Parathyroid adenoma (tissue), 2 donors: Measurements from ENCODE around the gene PITPNM1.

Source experiments
- H2AFZ ChIP-seq: fragments of 300-600 bp; sonication (generic); one replicate; pipeline ENCODE4 v1.7.0; 2017; ENCODE audit warnings: antibody characterized with exemption, mild to moderate bottlenecking
- H3K27ac ChIP-seq: fragments of 300-600 bp; sonication (generic); one replicate; pipeline ENCODE4 v1.7.0; 2017
- H3K27me3 ChIP-seq: fragments of 300-600 bp; sonication (generic); one replicate; pipeline ENCODE4 v1.7.0; 2017; ENCODE audit warnings: low read length; ENCODE audit not compliant: control insufficient read depth, insufficient read depth
- H3K36me3 ChIP-seq: fragments of 300-600 bp; sonication (generic); one replicate; pipeline ENCODE4 v1.7.0; 2017; ENCODE audit warnings: low read length; ENCODE audit not compliant: control insufficient read depth, insufficient read depth
- H3K4me1 ChIP-seq: fragments of 300-600 bp; sonication (generic); one replicate; pipeline ENCODE4 v1.7.0; 2017; ENCODE audit warnings: control low read depth
- H3K4me2 ChIP-seq: fragments of 300-600 bp; sonication (generic); one replicate; pipeline ENCODE4 v1.7.0; 2017; ENCODE audit warnings: low read length
- H3K4me3 ChIP-seq: fragments of 300-600 bp; sonication (generic); one replicate; pipeline ENCODE4 v1.7.0; 2017; ENCODE audit warnings: low read depth, low read length
- H3K79me2 ChIP-seq: fragments of 300-600 bp; sonication (generic); one replicate; pipeline ENCODE4 v1.7.0; 2017; ENCODE audit warnings: control low read depth
- H3K9ac ChIP-seq: fragments of 300-600 bp; sonication (generic); one replicate; pipeline ENCODE4 v1.7.0; 2017; ENCODE audit warnings: mild to moderate bottlenecking
- H3K9me3 ChIP-seq: fragments of 300-600 bp; sonication (generic); one replicate; pipeline ENCODE4 v1.7.0; 2017; ENCODE audit warnings: low read length; ENCODE audit not compliant: control insufficient read depth
- CTCF ChIP-seq: fragments of 300-600 bp; sonication (generic); IDR thresholded peaks from one replicate; pipeline ENCODE4 v1.7.0; 2017; ENCODE audit warnings: antibody characterized with exemption, mild to moderate bottlenecking
- donor health status: primary hyperparathyroidism.

PITPNM1 gene

GRCh38 chr11:67463680-67464410 lies 41.3 kb downstream of the PITPNM1 start:
- Histone ChIP-seq H3K36me3 (no peaks in the 10 kb centered on the region), H3K27ac (peak overlapping the region; percentile 57), H3K4me3 (peak overlapping the region; percentile 40), H3K4me1 (no peaks in the 10 kb centered on the region), H3K4me2 (peak overlapping the region; percentile 53), H2AFZ (peak overlapping the region; percentile 53), H3K79me2 (no peaks in the 10 kb centered on the region), H3K9me3 (no peaks in the 10 kb centered on the region), H3K27me3 (no peaks in the 10 kb centered on the region), H3K9ac (no peak overlapping the region)
- TF ChIP-seq CTCF, result no peak

- Histone ChIP-seq H3K79me2 (no peaks in the 10 kb centered on the region), H3K27me3 (no peaks in the 10 kb centered on the region), H3K4me1 (no peaks in the 10 kb centered on the region), H3K27ac (no peak overlapping the region), H3K36me3 (no peaks in the 10 kb centered on the region), H3K4me2 (no peak overlapping the region), H3K4me3 (no peak overlapping the region), H3K9me3 (no peaks in the 10 kb centered on the region), H3K9ac (no peak overlapping the region), H2AFZ (no peak overlapping the region)
- TF ChIP-seq CTCF, result no peak
Measured at GRCh38 chr11:67463186-67463585, 42.0 kb downstream of the PITPNM1 start.

- Histone ChIP-seq H3K4me1 (no peaks in the 10 kb centered on the region), H3K4me3 (no peak overlapping the region), H3K79me2 (no peaks in the 10 kb centered on the region), H3K9ac (no peak overlapping the region), H2AFZ (no peak overlapping the region), H3K27me3 (no peaks in the 10 kb centered on the region), H3K27ac (no peak overlapping the region), H3K4me2 (no peak overlapping the region), H3K36me3 (no peaks in the 10 kb centered on the region), H3K9me3 (no peaks in the 10 kb centered on the region)
- TF ChIP-seq CTCF, result no peak
Measured at GRCh38 chr11:67458266-67458665, 46.9 kb downstream of the PITPNM1 start.

GRCh38 chr11:67457453-67457852 lies 47.7 kb downstream of the PITPNM1 start:
- H3K4me2 ChIP-seq, result no peak overlapping the region
- H3K4me1 ChIP-seq, result no peaks in the 10 kb centered on the region
- no peaks in the 10 kb centered on the region for H3K36me3 ChIP-seq
- no peak overlapping the region for H3K27ac ChIP-seq
- H3K9ac ChIP-seq, result no peak overlapping the region
- H3K4me3 ChIP-seq, result no peak overlapping the region
- H3K79me2 ChIP-seq, result no peaks in the 10 kb centered on the region
- no peak overlapping the region for H2AFZ ChIP-seq
- no peaks in the 10 kb centered on the region for H3K27me3 ChIP-seq
- TF ChIP-seq CTCF, result no peak
- H3K9me3 ChIP-seq, result no peaks in the 10 kb centered on the region

- no peak for TF ChIP-seq CTCF
- no peaks in the 10 kb centered on the region for H3K4me1 ChIP-seq
- H3K9ac ChIP-seq, result no peak overlapping the region
- H3K27me3 ChIP-seq, result no peaks in the 10 kb centered on the region
- no peak overlapping the region for H2AFZ ChIP-seq
- H3K4me2 ChIP-seq, result no peak overlapping the region
- no peak overlapping the region for H3K27ac ChIP-seq
- no peaks in the 10 kb centered on the region for H3K36me3 ChIP-seq
- no peaks in the 10 kb centered on the region for H3K9me3 ChIP-seq
- H3K4me3 ChIP-seq, result no peak overlapping the region
- H3K79me2 ChIP-seq, result no peaks in the 10 kb centered on the region
Measured at GRCh38 chr11:67456068-67456705, 49.0 kb downstream of the PITPNM1 start.
